ENCODE results near the gene ZNF444.

DNA sequence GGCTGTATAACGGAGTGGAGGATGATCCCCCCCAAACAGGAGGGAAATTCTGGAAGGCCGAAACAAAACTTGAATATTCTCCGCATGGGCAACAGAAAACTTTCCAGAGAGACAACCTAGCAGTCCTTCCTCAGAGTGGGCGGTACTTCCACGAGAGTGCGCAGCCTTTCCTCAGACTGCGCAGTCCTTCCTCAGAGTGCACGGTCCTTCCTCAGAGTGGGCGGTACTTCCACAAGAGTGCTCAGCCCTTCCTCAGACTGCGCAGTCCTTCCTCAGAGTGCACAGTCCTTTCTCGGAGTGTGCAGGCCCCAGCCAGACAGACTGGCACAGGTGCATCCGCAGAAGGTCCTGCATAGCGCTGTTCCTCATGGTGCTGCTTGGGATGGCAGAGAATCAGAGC, 22.0 kb downstream of the ZNF444 start:
- TF ChIP-seq POLR2A (IDR thresholded peaks at IDR 0.05; ENCODE audit: control extremely low read depth in 1 of 2, low read depth in 2 of 2, low read length in 2 of 2) (no peak), SP2 (IDR thresholded peaks at IDR 0.05; ENCODE audit: low read length) (no peak), EZH2 (IDR thresholded peaks at IDR 0.05; ENCODE audit: low read depth, low read length, severe bottlenecking) (no peak), TEAD4 (IDR thresholded peaks at IDR 0.05; ENCODE audit: low read depth, low read length) (no peak), POLR2AphosphoS5 (IDR thresholded peaks at IDR 0.05; ENCODE audit: low read depth, low read length) (no peak), CHD1 (IDR thresholded peaks at IDR 0.05; ENCODE audit: low read depth, low read length) (no peak)
- TF ChIP-seq, protein P1, sequence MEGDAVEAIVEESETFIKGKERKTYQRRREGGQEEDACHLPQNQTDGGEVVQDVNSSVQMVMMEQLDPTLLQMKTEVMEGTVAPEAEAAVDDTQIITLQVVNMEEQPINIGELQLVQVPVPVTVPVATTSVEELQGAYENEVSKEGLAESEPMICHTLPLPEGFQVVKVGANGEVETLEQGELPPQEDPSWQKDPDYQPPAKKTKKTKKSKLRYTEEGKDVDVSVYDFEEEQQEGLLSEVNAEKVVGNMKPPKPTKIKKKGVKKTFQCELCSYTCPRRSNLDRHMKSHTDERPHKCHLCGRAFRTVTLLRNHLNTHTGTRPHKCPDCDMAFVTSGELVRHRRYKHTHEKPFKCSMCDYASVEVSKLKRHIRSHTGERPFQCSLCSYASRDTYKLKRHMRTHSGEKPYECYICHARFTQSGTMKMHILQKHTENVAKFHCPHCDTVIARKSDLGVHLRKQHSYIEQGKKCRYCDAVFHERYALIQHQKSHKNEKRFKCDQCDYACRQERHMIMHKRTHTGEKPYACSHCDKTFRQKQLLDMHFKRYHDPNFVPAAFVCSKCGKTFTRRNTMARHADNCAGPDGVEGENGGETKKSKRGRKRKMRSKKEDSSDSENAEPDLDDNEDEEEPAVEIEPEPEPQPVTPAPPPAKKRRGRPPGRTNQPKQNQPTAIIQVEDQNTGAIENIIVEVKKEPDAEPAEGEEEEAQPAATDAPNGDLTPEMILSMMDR (IDR thresholded peaks at IDR 0.05; ENCODE audit: control extremely low read depth in 1 of 3, insufficient read depth in 1 of 3, low read depth in 1 of 3, low read length in 3 of 3), result no peak
- TF ChIP-seq, protein P2, sequence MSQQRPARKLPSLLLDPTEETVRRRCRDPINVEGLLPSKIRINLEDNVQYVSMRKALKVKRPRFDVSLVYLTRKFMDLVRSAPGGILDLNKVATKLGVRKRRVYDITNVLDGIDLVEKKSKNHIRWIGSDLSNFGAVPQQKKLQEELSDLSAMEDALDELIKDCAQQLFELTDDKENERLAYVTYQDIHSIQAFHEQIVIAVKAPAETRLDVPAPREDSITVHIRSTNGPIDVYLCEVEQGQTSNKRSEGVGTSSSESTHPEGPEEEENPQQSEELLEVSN (IDR thresholded peaks at IDR 0.05), result no peak
- TF ChIP-seq, protein P3, sequence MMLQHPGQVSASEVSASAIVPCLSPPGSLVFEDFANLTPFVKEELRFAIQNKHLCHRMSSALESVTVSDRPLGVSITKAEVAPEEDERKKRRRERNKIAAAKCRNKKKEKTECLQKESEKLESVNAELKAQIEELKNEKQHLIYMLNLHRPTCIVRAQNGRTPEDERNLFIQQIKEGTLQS (IDR thresholded peaks at IDR 0.05; ENCODE audit: insufficient read depth, low read depth, low read length), result no peak

Data from H1 (cell line).